Activated T-cell treated with anti-CD3 and anti-CD28 coated beads, Interleukin-2, amount 50 U/mL, for 4 hours (primary cell): ENCODE measurements around the gene EVX1. TPM values are rescaled to one million over a fixed set of nuclear protein-coding genes. Genes with fewer than 3 reads are reported as not detected.

Experiments
- ATAC-seq, 2 donors: fragments of 200-7000 bp; cut with Tn5 transposase; one replicate each; pipeline ENCODE4 v1.10.0; 2021
- DNase-seq: peaks from one replicate; pipeline ENCODE4 v3.0.0-alpha.2; 2020
- H3K27me3 Mint-ChIP-seq: one replicate; pipeline ENCODE4 v1.8.0; 2021; ENCODE audit warnings: low read depth, mixed read lengths
- H3K36me3 Mint-ChIP-seq: one replicate; pipeline ENCODE4 v1.8.0; 2022; ENCODE audit warnings: mixed read lengths; ENCODE audit not compliant: insufficient read depth
- H3K4me1 Mint-ChIP-seq: one replicate; pipeline ENCODE4 v1.8.0; 2021; ENCODE audit warnings: low read depth, mixed read lengths
- H3K4me3 Mint-ChIP-seq: one replicate; pipeline ENCODE4 v1.8.0; 2021; ENCODE audit warnings: mild to moderate bottlenecking, moderate library complexity, mixed read lengths
- H3K9me3 Mint-ChIP-seq: one replicate; pipeline ENCODE4 v1.8.0; 2021; ENCODE audit warnings: mixed read lengths
- total RNA-seq, 3 donors: library from RNA; stranded (reverse); gene quantifications; one replicate each; pipeline ENCODE4 v1.2.1, GENCODE V29; 2021

The EVX1 gene
- total RNA-seq, 3 donors from 2014 or later = not detected

GRCh38 chr7:27237735-27238334 is 4.8 kb upstream of the EVX1 start:
- Mint-ChIP-seq H3K9me3 (no peaks in the 10 kb centered on the region), H3K27me3 (peaks cover 86% of the 10 kb centered on the region), H3K4me1 (peaks cover 18% of the 10 kb centered on the region), H3K4me3 (no peak overlapping the region), H3K36me3 (no peaks in the 10 kb centered on the region)
- peak; percentile 60 to 72 for ATAC-seq
- DNase-seq = no peak

GRCh38 chr7:27238979-27239386 is 3.6 kb upstream of the EVX1 start:
- Mint-ChIP-seq H3K36me3 (no peaks in the 10 kb centered on the region), H3K9me3 (no peaks in the 10 kb centered on the region), H3K4me1 (peaks cover 23% of the 10 kb centered on the region), H3K27me3 (peaks cover 83% of the 10 kb centered on the region), H3K4me3 (no peak overlapping the region)
- DNase-seq (no peak), ATAC-seq (no peak)

- H3K36me3 Mint-ChIP-seq = no peaks in the 10 kb centered on the region
- DNase-seq = no peak
Measured at GRCh38 chr7:27239387-27240014, 3.1 kb upstream of the EVX1 start.

GRCh38 chr7:27240015-27240731 is 2.4 kb upstream of the EVX1 start:
- no peak for DNase-seq
- H3K36me3 Mint-ChIP-seq = no peaks in the 10 kb centered on the region
- no peaks in the 10 kb centered on the region for H3K9me3 Mint-ChIP-seq
- H3K4me3 Mint-ChIP-seq = no peak overlapping the region
- H3K4me1 Mint-ChIP-seq = peaks cover 24% of the 10 kb centered on the region
- ATAC-seq = no peak
- H3K27me3 Mint-ChIP-seq = peaks cover 85% of the 10 kb centered on the region

More at GRCh38 chr7:27239387-27240014, 3.1 kb upstream of the EVX1 start:
- ATAC-seq = no peak
- Mint-ChIP-seq H3K27me3 (peaks cover 83% of the 10 kb centered on the region), H3K4me1 (peaks cover 23% of the 10 kb centered on the region), H3K9me3 (no peaks in the 10 kb centered on the region), H3K4me3 (no peak overlapping the region)

GRCh38 chr7:27241189-27242056 is 1.2 kb upstream of the EVX1 start:
- Mint-ChIP-seq H3K4me1 (peaks cover 19% of the 10 kb centered on the region), H3K4me3 (no peak overlapping the region), H3K9me3 (no peaks in the 10 kb centered on the region), H3K27me3 (peaks cover 87% of the 10 kb centered on the region), H3K36me3 (no peaks in the 10 kb centered on the region)
- ATAC-seq (no peak), DNase-seq (no peak)

GRCh38 chr7:27242154-27242553 is 448 bp upstream of the EVX1 start:
- H3K27me3 Mint-ChIP-seq = peaks cover 87% of the 10 kb centered on the region
- H3K9me3 Mint-ChIP-seq = no peaks in the 10 kb centered on the region
- DNase-seq (no peak), ATAC-seq (no peak)
- H3K36me3 Mint-ChIP-seq = no peaks in the 10 kb centered on the region
- peaks cover 19% of the 10 kb centered on the region for H3K4me1 Mint-ChIP-seq
- no peak overlapping the region for H3K4me3 Mint-ChIP-seq

- Mint-ChIP-seq H3K9me3 (no peaks in the 10 kb centered on the region), H3K4me3 (no peak overlapping the region), H3K36me3 (no peaks in the 10 kb centered on the region), H3K4me1 (peaks cover 19% of the 10 kb centered on the region), H3K27me3 (peaks cover 83% of the 10 kb centered on the region)
- ATAC-seq (no peak), DNase-seq (no peak)
Measured at GRCh38 chr7:27243340-27244163, 950 bp downstream of the EVX1 start.

GRCh38 chr7:27244488-27245123 is 2.0 kb downstream of the EVX1 start:
- no peak for ATAC-seq
- peaks cover 17% of the 10 kb centered on the region for H3K4me1 Mint-ChIP-seq
- peaks cover 81% of the 10 kb centered on the region for H3K27me3 Mint-ChIP-seq
- no peaks in the 10 kb centered on the region for H3K36me3 Mint-ChIP-seq
- no peak for DNase-seq
- H3K9me3 Mint-ChIP-seq = no peaks in the 10 kb centered on the region
- H3K4me3 Mint-ChIP-seq = no peak overlapping the region

GRCh38 chr7:27245124-27245797 is 2.7 kb downstream of the EVX1 start:
- ATAC-seq (no peak), DNase-seq (no peak)
- Mint-ChIP-seq H3K4me3 (no peak overlapping the region), H3K27me3 (peaks cover 82% of the 10 kb centered on the region), H3K36me3 (no peaks in the 10 kb centered on the region), H3K9me3 (no peaks in the 10 kb centered on the region), H3K4me1 (peaks cover 12% of the 10 kb centered on the region)

GRCh38 chr7:27245798-27246691 is 3.4 kb downstream of the EVX1 start:
- H3K4me3 Mint-ChIP-seq = no peak overlapping the region
- DNase-seq = no peak

GRCh38 chr7:27247000-27247399 is 4.4 kb downstream of the EVX1 start:
- Mint-ChIP-seq H3K9me3 (no peaks in the 10 kb centered on the region), H3K4me1 (peaks cover 16% of the 10 kb centered on the region), H3K36me3 (no peaks in the 10 kb centered on the region), H3K4me3 (no peak overlapping the region), H3K27me3 (peaks cover 80% of the 10 kb centered on the region)
- DNase-seq (no peak), ATAC-seq (no peak)

More at GRCh38 chr7:27245798-27246691, 3.4 kb downstream of the EVX1 start:
- peak; percentile 21 to 55 for ATAC-seq
- no peaks in the 10 kb centered on the region for H3K36me3 Mint-ChIP-seq
- H3K27me3 Mint-ChIP-seq = peaks cover 82% of the 10 kb centered on the region
- peaks cover 14% of the 10 kb centered on the region for H3K4me1 Mint-ChIP-seq
- no peaks in the 10 kb centered on the region for H3K9me3 Mint-ChIP-seq
